ENCODE measurements around the gene IMPDH1.
A peak's percentile ranks its signal among the peaks of the same experiment; 100 is the strongest.

Gene IMPDH1

GRCh38 chr7:128406314-128407232 is 3.2 kb downstream of the IMPDH1 start:
- no peak overlapping the region for H3K4me3 ChIP-seq (ENCODE audit: low read depth, low read length)
- DNase-seq (ENCODE audit: low read depth) = no peak
- in situ Hi-C loops (cut with HindIII; ENCODE audit: low sequenced_read_pairs) = no loop called here
- TF ChIP-seq, protein P1, sequence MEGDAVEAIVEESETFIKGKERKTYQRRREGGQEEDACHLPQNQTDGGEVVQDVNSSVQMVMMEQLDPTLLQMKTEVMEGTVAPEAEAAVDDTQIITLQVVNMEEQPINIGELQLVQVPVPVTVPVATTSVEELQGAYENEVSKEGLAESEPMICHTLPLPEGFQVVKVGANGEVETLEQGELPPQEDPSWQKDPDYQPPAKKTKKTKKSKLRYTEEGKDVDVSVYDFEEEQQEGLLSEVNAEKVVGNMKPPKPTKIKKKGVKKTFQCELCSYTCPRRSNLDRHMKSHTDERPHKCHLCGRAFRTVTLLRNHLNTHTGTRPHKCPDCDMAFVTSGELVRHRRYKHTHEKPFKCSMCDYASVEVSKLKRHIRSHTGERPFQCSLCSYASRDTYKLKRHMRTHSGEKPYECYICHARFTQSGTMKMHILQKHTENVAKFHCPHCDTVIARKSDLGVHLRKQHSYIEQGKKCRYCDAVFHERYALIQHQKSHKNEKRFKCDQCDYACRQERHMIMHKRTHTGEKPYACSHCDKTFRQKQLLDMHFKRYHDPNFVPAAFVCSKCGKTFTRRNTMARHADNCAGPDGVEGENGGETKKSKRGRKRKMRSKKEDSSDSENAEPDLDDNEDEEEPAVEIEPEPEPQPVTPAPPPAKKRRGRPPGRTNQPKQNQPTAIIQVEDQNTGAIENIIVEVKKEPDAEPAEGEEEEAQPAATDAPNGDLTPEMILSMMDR (IDR thresholded peaks at IDR 0.05; ENCODE audit: low read depth, low read length, missing control alignments) = no peak

GRCh38 chr7:128405471-128406313 is 4.1 kb downstream of the IMPDH1 start:
- DNase-seq (ENCODE audit: low read depth) = no peak
- TF ChIP-seq, protein P1 (IDR thresholded peaks at IDR 0.05; ENCODE audit: low read depth, low read length, missing control alignments) = no peak
- in situ Hi-C loops (cut with HindIII; ENCODE audit: low sequenced_read_pairs) = no loop called here

DNA sequence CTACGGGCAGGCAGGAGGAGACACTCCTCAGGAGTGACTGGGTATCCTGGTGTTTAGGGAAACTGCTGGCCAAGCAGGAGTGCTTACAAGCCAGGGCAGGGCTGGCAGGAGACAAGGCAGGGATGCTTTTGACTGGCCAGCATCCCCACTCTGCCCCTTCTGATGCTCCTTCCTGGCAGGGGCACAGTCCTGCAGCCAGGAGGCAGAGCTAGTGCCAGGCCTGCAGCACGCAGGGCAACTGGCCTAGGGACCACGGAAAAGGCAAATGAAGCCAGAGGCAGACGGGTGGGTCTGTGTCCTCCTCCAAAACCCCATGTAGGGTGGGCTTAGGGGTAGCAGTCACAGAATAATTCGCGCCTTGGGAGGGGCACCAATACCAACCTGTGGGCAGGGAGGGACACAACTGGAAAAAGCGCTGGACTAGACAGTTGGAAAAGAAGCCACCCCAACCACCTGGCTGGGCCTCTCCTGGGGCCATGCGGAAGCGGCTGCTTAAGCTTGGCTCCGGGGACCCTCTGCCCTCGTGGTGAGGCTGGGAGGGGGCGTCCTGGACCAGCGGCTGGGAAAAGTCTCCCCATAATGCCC is 4.8 kb downstream of the IMPDH1 start:
- no peak for DNase-seq (ENCODE audit: low read depth)
- in situ Hi-C loops (cut with HindIII; ENCODE audit: low sequenced_read_pairs) = no loop called here
- TF ChIP-seq, protein P1 (IDR thresholded peaks at IDR 0.05; ENCODE audit: low read depth, low read length, missing control alignments) = no peak
- H3K4me3 ChIP-seq (ENCODE audit: low read depth, low read length) = peak overlapping the region; percentile 54

More at GRCh38 chr7:128405471-128406313, 4.1 kb downstream of the IMPDH1 start:
- H3K4me3 ChIP-seq (ENCODE audit: low read depth, low read length) = peak overlapping the region; percentile 54

GRCh38 chr7:128404143-128404681 is 5.6 kb downstream of the IMPDH1 start:
- in situ Hi-C loops (cut with HindIII; ENCODE audit: low sequenced_read_pairs) = no loop called here
- TF ChIP-seq, protein P1 (IDR thresholded peaks at IDR 0.05; ENCODE audit: low read depth, low read length, missing control alignments) = no peak
- H3K4me3 ChIP-seq (ENCODE audit: low read depth, low read length) = peak overlapping the region; percentile 9
- DNase-seq (ENCODE audit: low read depth) = no peak

DNA sequence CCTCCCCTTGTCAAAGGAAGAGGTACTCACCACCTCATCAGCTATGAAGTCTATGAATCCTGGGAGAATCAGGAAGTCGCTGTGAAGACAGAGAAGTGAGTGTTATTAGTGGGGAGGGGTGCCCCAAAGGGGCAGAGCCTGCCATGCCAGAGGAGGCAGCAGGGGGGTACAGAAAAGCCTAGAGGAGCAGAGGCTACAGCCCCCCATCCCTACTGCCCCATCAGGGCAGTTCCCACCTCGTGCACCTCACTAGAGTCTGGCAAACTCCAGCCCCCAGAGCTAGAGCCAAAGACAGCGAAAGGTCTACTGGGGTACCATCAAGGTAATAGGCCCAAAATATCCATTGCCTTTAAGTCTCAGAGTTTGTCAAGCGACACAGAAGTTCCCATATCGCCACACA is 6.1 kb downstream of the IMPDH1 start:
- no peak for DNase-seq (ENCODE audit: low read depth)
- in situ Hi-C loops (cut with HindIII; ENCODE audit: low sequenced_read_pairs) = no loop called here
- H3K4me3 ChIP-seq (ENCODE audit: low read depth, low read length) = no peak overlapping the region
- TF ChIP-seq, protein P1 (IDR thresholded peaks at IDR 0.05; ENCODE audit: low read depth, low read length, missing control alignments) = no peak

DNA sequence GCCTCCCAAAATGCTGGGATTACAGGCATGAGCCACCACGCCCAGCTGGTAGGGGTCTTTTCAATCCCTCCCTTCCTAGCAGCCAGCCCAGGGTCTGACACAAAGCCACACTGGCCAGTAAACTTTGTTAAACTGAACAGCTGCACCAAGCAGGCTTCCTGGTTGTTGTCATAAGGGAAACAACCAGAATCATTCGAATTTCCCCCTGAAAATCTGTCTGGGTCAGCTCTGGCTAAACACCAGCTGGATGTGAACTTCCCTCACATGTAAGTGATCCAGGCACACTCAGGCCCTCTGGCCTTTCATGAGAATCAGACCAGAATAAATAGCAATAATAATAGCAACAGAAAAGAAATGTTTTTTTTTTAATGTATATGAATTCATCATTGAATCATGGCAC is 7.4 kb downstream of the IMPDH1 start:
- DNase-seq (ENCODE audit: low read depth) = no peak
- in situ Hi-C loops (cut with HindIII; ENCODE audit: low sequenced_read_pairs) = no loop called here
- no peak overlapping the region for H3K4me3 ChIP-seq (ENCODE audit: low read depth, low read length)
- TF ChIP-seq, protein P1 (IDR thresholded peaks at IDR 0.05; ENCODE audit: low read depth, low read length, missing control alignments) = no peak

Measured in astrocyte of the cerebellum (primary cell).